Measurements from ENCODE around the gene KBTBD12. TPM values are rescaled to one million over a fixed set of nuclear protein-coding genes. Genes with fewer than 3 reads are reported as not detected.

KBTBD12 gene
- total RNA-seq, 1 donor from 2014 or later = under 0.01 TPM

- H3K4me3 ChIP-seq (ENCODE audit: low read depth, low read length) = no peak overlapping the region
- no peaks in the 10 kb centered on the region for H3K36me3 ChIP-seq (ENCODE audit: control insufficient read depth, insufficient read depth, low read length)
- DNase-seq (ENCODE audit: low read depth) = no peak
- no peak for TF ChIP-seq CTCF (IDR thresholded peaks at IDR 0.05; ENCODE audit: insufficient read depth, low read length, severe bottlenecking)
- H3K27me3 ChIP-seq (ENCODE audit: control insufficient read depth, insufficient read depth, low read length) = no peaks in the 10 kb centered on the region
- no peak for FAIRE-seq
Measured at GRCh38 chr3:128012050-128012449, 97.0 kb downstream of the KBTBD12 start.

GRCh38 chr3:128014548-128014947, 99.5 kb downstream of the KBTBD12 start:
- Histone ChIP-seq H3K36me3 (ENCODE audit: control insufficient read depth, insufficient read depth, low read length) (no peaks in the 10 kb centered on the region), H3K4me3 (ENCODE audit: low read depth, low read length) (no peak overlapping the region), H3K27me3 (ENCODE audit: control insufficient read depth, insufficient read depth, low read length) (no peaks in the 10 kb centered on the region)
- FAIRE-seq (no peak), DNase-seq (ENCODE audit: low read depth) (no peak)
- TF ChIP-seq CTCF (IDR thresholded peaks at IDR 0.05; ENCODE audit: insufficient read depth, low read length, severe bottlenecking) = no peak

- no peak for TF ChIP-seq CTCF (IDR thresholded peaks at IDR 0.05; ENCODE audit: insufficient read depth, low read length, severe bottlenecking)
- no peak for DNase-seq (ENCODE audit: low read depth)
- Histone ChIP-seq H3K4me3 (ENCODE audit: low read depth, low read length) (no peak overlapping the region), H3K36me3 (ENCODE audit: control insufficient read depth, insufficient read depth, low read length) (no peaks in the 10 kb centered on the region), H3K27me3 (ENCODE audit: control insufficient read depth, insufficient read depth, low read length) (no peaks in the 10 kb centered on the region)
- FAIRE-seq = no peak
Measured at GRCh38 chr3:128016502-128016901, 101.5 kb downstream of the KBTBD12 start.

- H3K4me3 ChIP-seq (ENCODE audit: low read depth, low read length) = no peak overlapping the region
- no peak for TF ChIP-seq CTCF (IDR thresholded peaks at IDR 0.05; ENCODE audit: insufficient read depth, low read length, severe bottlenecking)
- DNase-seq (ENCODE audit: low read depth) = no peak
- H3K36me3 ChIP-seq (ENCODE audit: control insufficient read depth, insufficient read depth, low read length) = no peaks in the 10 kb centered on the region
- no peak for FAIRE-seq
- no peaks in the 10 kb centered on the region for H3K27me3 ChIP-seq (ENCODE audit: control insufficient read depth, insufficient read depth, low read length)
Measured at GRCh38 chr3:128021768-128022372, 106.8 kb downstream of the KBTBD12 start.

- Histone ChIP-seq H3K27me3 (ENCODE audit: control insufficient read depth, insufficient read depth, low read length) (no peaks in the 10 kb centered on the region), H3K4me3 (ENCODE audit: low read depth, low read length) (no peak overlapping the region), H3K36me3 (ENCODE audit: control insufficient read depth, insufficient read depth, low read length) (no peaks in the 10 kb centered on the region)
- TF ChIP-seq CTCF (IDR thresholded peaks at IDR 0.05; ENCODE audit: insufficient read depth, low read length, severe bottlenecking) = no peak
- peak; percentile 73 for DNase-seq (ENCODE audit: low read depth)
- no peak for FAIRE-seq
Measured at GRCh38 chr3:128033102-128033501, 118.1 kb downstream of the KBTBD12 start.

GRCh38 chr3:128036119-128036518, 121.1 kb downstream of the KBTBD12 start:
- TF ChIP-seq CTCF (IDR thresholded peaks at IDR 0.05; ENCODE audit: insufficient read depth, low read length, severe bottlenecking) = no peak
- H3K36me3 ChIP-seq (ENCODE audit: control insufficient read depth, insufficient read depth, low read length) = no peaks in the 10 kb centered on the region
- H3K4me3 ChIP-seq (ENCODE audit: low read depth, low read length) = no peak overlapping the region
- DNase-seq (ENCODE audit: low read depth) (no peak), FAIRE-seq (no peak)
- H3K27me3 ChIP-seq (ENCODE audit: control insufficient read depth, insufficient read depth, low read length) = no peaks in the 10 kb centered on the region

All from bronchial epithelial cell (primary cell).